Right atrium auricular region (tissue), 2 donors: ENCODE results near the gene KANK4. TPM values are rescaled to one million over a fixed set of nuclear protein-coding genes. Genes with fewer than 3 reads are reported as not detected.

Experiments used
- DNase-seq: peaks from one replicate; pipeline ENCODE4 v3.0.0-alpha.2; 2019; ENCODE audit warnings: low spot score
- H3K27ac ChIP-seq, 2 donors: fragments of 200-600 bp; sonication (generic); 1 replicate in 1 of 2; 2 replicates in 1 of 2; pipeline ENCODE4 v1.5.1; 2016 to 2019
- H3K27me3 ChIP-seq, 2 donors: fragments of 200-600 bp; sonication (generic); one replicate each; pipeline versions ENCODE4 v1.5.1 to v1.6.0; 2017 to 2019
- H3K36me3 ChIP-seq: fragments of 200-600 bp; sonication (generic); one replicate; pipeline ENCODE4 v1.5.1; 2016
- H3K4me1 ChIP-seq, 2 donors: fragments of 200-600 bp; sonication (generic); one replicate each; pipeline versions ENCODE4 v1.5.1 to v1.6.0; 2017 to 2019
- H3K4me3 ChIP-seq, 2 donors: fragments of 200-600 bp; sonication (generic); 1 replicate in 1 of 2; 2 replicates in 1 of 2; pipeline ENCODE4 v1.5.1; 2017 to 2019; ENCODE audit warnings: mild to moderate bottlenecking in 1 of 2, moderate library complexity in 1 of 2
- H3K9me3 ChIP-seq, 2 donors: fragments of 200-600 bp; sonication (generic); one replicate each; pipeline ENCODE4 v1.5.1; 2019
- total RNA-seq, 2 donors: library from RNA; depleted of rRNA; stranded (reverse); fragments of >200 nt; gene quantifications; one replicate each; pipeline ENCODE4 v1.1.0, GENCODE V29; 2016
- TF ChIP-seq, protein P1 (sequence below), 2 donors: fragments of 200-600 bp; sonication (generic); IDR thresholded peaks; one replicate each; pipeline ENCODE4 v1.5.1; 2019; ENCODE audit warnings: antibody characterized with exemption in 2 of 2

Gene KANK4
- total RNA-seq, 2 donors from 2014 or later: 0.12 to 0.63 TPM

DNA sequence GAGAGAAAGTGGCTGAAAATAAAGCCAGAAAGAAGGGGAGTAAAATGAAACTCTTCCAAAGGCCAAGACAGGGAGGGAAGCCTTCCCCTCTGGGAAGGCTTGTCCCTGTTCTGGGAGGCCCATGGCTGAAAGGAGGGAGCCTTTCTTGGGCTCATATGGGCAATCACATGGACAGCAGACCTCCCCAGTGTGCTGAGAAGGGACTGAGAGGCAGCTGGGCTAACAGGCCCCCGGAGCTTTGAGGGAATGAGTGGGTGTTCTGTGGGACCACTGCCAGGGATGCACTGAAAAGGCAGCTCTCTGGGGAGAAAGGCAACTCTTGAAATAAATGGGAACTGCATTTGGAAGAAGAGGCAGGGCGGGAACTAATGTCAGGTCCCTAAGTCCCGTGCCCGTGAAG is 39.1 kb downstream of the KANK4 start:
- no peaks in the 10 kb centered on the region for H3K4me1 ChIP-seq
- no peaks in the 10 kb centered on the region for H3K27me3 ChIP-seq
- no peaks in the 10 kb centered on the region for H3K36me3 ChIP-seq
- TF ChIP-seq, protein P1, sequence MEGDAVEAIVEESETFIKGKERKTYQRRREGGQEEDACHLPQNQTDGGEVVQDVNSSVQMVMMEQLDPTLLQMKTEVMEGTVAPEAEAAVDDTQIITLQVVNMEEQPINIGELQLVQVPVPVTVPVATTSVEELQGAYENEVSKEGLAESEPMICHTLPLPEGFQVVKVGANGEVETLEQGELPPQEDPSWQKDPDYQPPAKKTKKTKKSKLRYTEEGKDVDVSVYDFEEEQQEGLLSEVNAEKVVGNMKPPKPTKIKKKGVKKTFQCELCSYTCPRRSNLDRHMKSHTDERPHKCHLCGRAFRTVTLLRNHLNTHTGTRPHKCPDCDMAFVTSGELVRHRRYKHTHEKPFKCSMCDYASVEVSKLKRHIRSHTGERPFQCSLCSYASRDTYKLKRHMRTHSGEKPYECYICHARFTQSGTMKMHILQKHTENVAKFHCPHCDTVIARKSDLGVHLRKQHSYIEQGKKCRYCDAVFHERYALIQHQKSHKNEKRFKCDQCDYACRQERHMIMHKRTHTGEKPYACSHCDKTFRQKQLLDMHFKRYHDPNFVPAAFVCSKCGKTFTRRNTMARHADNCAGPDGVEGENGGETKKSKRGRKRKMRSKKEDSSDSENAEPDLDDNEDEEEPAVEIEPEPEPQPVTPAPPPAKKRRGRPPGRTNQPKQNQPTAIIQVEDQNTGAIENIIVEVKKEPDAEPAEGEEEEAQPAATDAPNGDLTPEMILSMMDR (IDR thresholded peaks at IDR 0.05): no peak
- peaks cover 0 to 7% of the 10 kb centered on the region in 2 donors for H3K9me3 ChIP-seq
- H3K27ac ChIP-seq: no peak overlapping the region
- H3K4me3 ChIP-seq: no peak overlapping the region
- DNase-seq: no peak

DNA sequence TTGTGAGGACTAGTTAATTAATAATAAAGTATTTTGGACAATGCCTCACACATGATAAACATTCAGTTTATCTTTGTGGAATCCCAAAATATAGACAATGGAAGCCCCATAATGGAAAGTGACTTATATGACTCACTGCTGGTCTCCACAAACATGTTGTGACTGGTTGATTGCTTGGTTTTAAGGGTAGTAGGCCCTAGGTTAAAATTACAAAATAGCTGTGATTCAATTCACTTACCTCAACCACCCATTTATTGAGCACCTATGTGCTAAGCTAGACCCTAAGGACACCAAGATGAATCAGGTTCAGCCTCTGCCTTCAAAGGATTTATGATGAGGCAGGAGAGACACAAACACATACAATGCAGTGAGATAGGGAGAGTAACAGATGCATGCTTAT is 42.4 kb downstream of the KANK4 start:
- Histone ChIP-seq H3K27ac (no peak overlapping the region), H3K9me3 (peaks cover 0 to 7% of the 10 kb centered on the region in 2 donors), H3K36me3 (no peaks in the 10 kb centered on the region), H3K4me1 (no peaks in the 10 kb centered on the region), H3K4me3 (no peak overlapping the region), H3K27me3 (no peaks in the 10 kb centered on the region)
- no peak for DNase-seq
- TF ChIP-seq, protein P1 (IDR thresholded peaks at IDR 0.05): no peak

DNA sequence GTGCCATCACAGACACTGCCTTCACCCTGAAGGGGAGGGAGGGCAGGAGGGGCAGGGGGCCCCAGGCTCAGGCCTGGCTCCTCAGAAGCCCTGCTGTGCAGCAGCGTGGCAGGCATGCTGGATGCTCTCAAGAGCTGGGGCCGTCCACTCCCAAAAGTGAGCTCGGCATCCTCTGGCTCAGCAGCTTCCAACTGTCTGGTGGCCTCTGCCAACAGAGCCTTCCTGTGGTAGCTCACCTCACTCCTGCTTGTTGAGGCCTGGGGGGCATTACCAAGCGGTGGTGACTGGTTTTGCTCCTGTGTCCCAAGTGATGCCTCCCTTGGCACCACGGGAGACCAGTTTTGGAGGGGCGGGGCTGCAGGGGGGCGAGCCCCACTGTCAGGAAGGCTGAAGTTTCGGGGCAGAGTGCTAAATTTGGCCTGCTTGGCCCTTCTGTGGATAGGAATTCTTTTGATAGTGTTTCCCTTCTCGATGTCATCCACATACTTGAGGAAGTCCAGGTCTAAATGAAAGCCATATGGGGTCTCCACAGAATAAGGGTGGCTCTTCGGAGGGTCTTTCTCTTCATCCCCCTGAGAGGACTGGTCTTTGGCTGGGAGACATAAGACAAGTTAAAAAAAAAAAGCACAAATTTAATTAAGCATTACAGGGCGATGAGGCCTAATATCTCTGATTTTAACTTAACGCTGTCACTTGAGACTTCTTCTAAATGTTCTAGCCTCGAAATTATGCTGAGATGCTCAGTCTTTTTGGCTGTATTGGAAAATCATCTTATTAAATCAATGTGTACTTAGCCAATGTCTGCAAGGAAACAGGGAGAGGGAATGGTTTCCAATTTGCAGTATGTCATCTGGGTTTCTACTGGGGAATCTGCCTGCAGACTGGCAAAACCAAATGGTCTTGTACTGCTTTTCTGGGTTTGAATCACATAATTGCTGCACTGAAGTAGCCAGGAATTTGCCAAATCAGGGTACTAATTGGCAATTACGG is 44.4 kb downstream of the KANK4 start:
- Histone ChIP-seq H3K9me3 (peaks cover 0 to 7% of the 10 kb centered on the region in 2 donors), H3K27ac (no peak overlapping the region), H3K27me3 (no peaks in the 10 kb centered on the region), H3K4me3 (no peak overlapping the region), H3K4me1 (no peaks in the 10 kb centered on the region), H3K36me3 (no peaks in the 10 kb centered on the region)
- TF ChIP-seq, protein P1 (IDR thresholded peaks at IDR 0.05): no peak
- no peak for DNase-seq

DNA sequence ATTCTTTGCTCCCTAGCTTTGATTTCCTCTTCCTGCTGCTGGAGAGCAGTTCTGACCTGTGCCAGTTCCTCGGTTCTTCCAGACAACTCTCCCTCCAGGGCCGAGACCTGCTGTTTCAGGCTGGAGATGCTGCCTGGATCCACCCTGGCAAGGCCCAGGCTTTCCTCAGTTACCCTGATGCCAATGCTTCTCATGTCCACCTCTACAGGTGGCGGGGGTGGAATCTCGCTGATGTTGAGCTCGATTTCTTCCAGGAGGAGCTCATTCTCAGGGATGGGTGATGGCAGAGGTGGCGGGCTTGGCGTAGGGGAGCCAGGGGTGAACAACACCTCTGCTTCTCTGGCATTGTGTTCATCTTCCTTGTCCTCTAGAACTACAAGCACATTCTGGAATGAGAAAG is 45.3 kb downstream of the KANK4 start:
- TF ChIP-seq, protein P1 (IDR thresholded peaks at IDR 0.05): no peak
- Histone ChIP-seq H3K27ac (no peak overlapping the region), H3K27me3 (no peaks in the 10 kb centered on the region), H3K36me3 (no peaks in the 10 kb centered on the region), H3K4me3 (no peak overlapping the region), H3K4me1 (no peaks in the 10 kb centered on the region), H3K9me3 (peaks cover 0 to 7% of the 10 kb centered on the region in 2 donors)
- DNase-seq: no peak

DNA sequence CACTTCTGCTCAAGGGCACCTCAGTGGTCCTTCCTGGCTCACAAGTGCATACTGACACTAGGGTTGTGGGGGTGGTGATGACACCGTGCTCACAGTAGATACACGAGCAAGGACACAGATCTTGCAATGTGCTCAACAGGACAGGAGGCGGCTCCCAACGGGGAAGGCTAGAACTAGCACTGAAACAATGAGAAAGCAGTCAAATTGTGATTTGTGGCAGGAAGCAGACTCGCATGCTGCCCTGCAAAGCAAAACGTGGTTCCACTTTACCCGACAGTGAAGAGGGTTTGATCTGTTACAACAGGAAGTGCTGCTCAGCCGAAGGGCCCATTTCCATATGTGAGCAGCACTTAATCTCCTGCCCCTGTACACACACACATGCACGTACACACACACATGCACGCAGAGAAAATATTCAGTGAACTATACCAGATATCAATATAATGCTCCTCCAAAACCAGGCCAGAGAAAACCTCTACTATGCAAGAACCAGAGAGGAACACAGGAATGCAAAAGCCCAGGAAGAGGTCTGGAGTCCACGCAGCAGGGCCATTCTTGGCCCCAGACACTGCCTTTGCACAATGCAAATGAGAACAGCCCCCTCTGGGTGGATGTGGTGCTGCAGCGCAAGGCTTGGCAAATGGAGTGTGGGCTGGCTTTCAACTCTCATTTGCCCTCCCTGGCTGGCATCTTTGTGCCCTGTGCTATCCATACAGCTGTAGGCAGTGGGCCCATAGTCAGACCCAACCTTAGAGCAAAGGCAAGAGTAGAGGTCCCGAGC is 47.1 kb downstream of the KANK4 start:
- Histone ChIP-seq H3K27me3 (no peaks in the 10 kb centered on the region), H3K4me3 (no peak overlapping the region), H3K36me3 (no peaks in the 10 kb centered on the region), H3K9me3 (no peaks in the 10 kb centered on the region), H3K27ac (no peak overlapping the region), H3K4me1 (no peaks in the 10 kb centered on the region)
- no peak for DNase-seq
- TF ChIP-seq, protein P1 (IDR thresholded peaks at IDR 0.05): no peak
